CMK (cell line): ENCODE measurements around the gene THOC3.
"Not testable (repeated sequence)": the region's sequence is repeated elsewhere in the genome, so short reads cannot be mapped to it uniquely, and the experiment has no call there.

Experiments
- DNase-seq: peaks from one replicate; pipeline ENCODE4 v3.0.0-alpha.2; 2010; ENCODE audit warnings: low read depth

The THOC3 gene

GRCh38 chr5:175938489-175938888 lies 29.6 kb downstream of the THOC3 start:
- not testable (repeated sequence) for DNase-seq

- DNase-seq: not testable (repeated sequence)
Observed at GRCh38 chr5:175928752-175929151, 39.4 kb downstream of the THOC3 start.

- DNase-seq: not testable (repeated sequence)
Observed at GRCh38 chr5:175925106-175925505, 43.0 kb downstream of the THOC3 start.

- no peak for DNase-seq
Observed at GRCh38 chr5:175922192-175922885, 45.8 kb downstream of the THOC3 start.

- no peak for DNase-seq
Observed at GRCh38 chr5:175921061-175921730, 46.9 kb downstream of the THOC3 start.

GRCh38 chr5:175920231-175920811 lies 47.8 kb downstream of the THOC3 start:
- no peak for DNase-seq

GRCh38 chr5:175915066-175916037 lies 52.8 kb downstream of the THOC3 start:
- not testable (repeated sequence) for DNase-seq

- DNase-seq: not testable (repeated sequence)
Observed at GRCh38 chr5:175913835-175914672, 54.1 kb downstream of the THOC3 start.

GRCh38 chr5:175910072-175910471 lies 58.0 kb downstream of the THOC3 start:
- DNase-seq: not testable (repeated sequence)
